H4 (cell line): Measurements from ENCODE around the gene TEX51. TPM values are rescaled to one million over a fixed set of nuclear protein-coding genes. Genes with fewer than 3 reads are reported as not detected.

ENCODE experiments used
- DNase-seq: peaks from one replicate; pipeline ENCODE4 v3.0.0-alpha.2; 2015; ENCODE audit warnings: low spot score
- total RNA-seq: library from RNA; depleted of rRNA; stranded (reverse); fragments of >200 nt; shearing (Covaris generic); gene quantifications from 2 replicates; pipeline ENCODE4 v1.2.3, GENCODE V29; 2014

TEX51 gene
- total RNA-seq, 1 experiment from 2014 or later: not detected

DNA sequence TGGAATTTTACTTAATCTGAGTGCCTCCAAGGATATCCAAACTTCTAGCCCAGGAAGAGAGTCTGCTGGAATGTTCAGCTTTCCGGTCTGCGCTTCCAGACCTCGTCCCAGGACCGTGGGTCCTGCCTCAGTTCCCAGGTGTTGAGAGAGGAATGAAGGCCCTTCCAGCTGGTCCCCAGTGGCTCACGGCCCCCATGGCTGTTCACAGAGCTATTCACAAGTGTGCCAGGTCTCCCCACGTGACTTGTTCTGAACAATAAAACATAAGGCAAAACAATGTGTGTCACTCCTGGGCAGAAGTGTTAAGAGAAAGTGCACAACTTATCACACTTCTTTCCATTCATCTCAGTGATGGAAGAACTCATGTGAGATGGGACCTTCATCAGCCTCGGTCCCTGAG lies 20.1 kb upstream of the TEX51 start:
- no peak for DNase-seq

DNA sequence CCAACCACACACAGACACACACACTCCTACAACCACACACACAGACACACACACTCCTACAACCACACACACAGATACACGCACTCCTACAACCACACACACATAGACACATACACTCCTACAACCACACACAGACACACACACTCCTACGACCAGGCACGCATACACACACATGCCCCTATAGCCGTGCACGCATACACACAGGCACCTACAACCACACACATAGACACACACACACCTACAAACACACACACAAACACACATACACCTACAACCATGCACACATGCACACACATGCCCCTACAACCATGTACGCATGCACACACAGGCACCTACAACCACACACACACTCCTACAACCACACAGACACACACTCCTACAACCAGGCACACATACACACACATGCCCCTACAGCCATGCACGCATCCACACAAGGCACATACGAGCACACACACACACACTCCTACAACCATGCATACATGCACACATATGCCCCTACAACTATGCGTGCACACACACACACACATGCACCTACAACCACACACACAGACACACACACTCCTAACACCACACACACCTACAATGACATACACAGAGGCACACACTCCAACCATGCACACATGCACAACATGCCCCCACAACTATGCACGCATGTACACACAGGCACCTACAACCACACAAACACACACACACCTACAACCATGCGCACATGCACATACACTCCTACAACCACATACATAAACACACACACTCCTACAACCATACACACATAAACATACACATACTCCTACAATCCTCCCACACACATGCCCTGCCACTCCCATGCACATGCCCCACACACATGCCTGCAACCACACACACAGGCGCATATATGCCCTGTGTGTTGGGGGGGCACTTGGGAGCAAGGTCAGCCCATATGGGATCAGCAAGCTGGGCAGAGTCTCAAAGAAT lies 19.1 kb upstream of the TEX51 start:
- DNase-seq: no peak

DNA sequence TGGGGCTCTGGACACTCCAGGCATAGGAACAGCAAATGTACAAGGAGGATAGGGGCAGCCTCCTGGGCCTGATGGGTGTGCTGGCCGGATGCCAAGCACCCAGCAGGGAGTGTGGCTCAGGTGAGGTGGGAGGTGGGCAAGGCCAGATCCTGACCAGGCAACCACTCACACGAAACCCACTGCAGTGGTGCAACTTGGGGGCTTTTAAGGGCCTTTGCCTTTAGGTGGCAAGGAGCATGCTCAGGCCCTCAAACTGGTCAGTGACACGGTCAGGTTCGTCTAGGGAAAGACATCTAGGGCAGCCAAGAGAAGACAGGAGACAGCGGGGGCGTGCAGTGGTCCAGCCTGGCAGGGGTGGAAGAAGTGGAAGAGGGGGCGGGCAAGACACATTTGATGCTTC lies 18.4 kb upstream of the TEX51 start:
- no peak for DNase-seq

DNA sequence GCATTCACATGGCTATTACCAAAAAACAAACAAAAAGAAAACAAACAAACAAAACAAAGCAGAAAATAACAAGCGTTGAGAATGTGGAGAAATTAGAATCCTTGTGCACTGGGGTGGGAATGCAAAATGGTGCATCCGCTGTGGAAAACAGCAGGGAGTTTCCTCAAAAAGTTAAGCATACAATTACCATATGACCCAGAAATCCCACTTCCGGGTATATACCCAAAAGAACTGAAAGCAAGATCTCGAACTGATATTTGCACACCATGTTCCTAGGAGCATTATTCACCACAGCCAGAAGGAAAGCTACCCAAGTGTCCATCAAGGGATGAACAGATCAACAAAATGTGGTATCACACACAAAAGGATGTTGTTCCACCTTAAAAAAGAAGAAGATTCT lies 17.9 kb upstream of the TEX51 start:
- DNase-seq: no peak

DNA sequence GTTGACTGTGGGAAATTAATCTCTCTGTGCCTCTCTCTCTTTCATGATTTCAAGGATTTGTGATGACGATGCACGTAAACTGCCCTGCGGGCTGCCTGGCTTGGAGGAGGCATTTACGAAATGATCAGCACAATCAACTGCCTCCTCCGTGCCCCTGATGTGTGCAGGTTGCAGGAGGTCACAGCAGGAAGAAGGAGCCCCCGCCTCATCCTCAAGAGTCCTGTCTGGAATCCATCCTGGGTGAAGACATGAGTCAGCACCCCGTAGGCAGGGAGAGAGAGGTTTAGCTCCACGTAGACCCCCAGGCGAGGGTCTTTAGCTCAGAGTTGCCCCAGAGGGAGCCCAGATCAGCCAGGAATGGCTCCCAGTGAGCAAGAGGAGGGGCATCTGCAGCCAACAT lies 17.1 kb upstream of the TEX51 start:
- DNase-seq: no peak

DNA sequence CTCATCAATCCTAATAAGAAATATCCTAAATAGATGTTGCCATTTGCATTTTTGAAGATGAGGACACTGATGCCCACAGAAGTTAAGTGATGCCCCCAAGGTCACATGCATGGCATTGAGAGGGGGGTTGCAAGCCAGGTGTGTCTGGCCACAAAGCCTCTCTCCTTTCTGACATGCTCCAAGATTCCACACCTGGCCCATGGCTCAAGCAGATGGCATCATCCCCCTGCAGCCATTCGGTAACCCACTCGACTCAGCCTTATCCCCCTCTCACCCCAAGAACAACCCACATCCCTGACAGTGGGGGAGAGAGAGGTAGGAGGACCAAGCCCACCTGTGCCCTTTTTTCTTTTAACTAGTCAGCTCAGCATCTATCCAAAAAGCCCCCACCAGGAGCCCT lies 16.5 kb upstream of the TEX51 start:
- no peak for DNase-seq

DNA sequence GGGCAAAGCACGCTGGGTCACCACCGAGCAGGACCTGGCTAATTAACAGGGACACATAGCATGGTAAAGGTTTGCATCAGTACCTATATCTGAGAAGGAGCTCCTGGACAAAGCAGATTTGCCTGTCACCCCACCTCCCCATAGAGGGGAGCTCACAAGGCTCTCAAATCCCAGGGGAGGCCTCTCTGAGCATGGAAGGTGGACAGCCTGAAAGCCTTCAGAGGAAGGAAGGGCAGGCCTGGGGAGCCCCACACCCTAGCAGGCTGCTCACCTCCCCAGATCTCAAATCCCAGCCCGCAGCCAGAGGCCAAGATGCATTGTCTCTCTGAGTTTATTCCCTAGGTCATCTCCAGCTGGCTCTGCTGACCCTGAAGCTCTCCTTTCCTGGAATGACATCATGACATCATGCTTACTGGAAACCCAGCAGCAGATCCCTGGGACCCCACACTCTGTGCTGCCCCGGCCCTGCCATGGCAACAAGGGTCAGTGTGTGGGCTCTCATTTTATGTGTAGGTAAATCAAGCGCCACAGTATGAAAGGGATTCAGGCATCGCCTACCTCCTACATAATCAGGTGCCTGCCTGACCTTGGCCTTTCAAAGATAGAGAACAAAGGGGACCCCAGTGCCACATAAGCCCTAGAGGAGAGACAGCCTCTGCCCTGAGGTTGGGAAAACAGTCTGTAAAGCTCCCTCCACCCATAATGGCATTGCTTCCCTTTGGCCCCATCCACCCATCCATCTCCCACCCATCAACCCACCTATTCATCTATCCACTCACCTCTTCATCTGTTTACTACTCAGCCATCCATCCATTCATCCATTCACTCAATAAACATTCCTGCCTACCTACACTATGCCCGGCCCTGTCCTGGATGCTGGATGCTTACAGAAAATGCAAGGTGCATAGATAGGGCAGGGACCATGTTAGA lies 15.7 kb upstream of the TEX51 start:
- DNase-seq: no peak

DNA sequence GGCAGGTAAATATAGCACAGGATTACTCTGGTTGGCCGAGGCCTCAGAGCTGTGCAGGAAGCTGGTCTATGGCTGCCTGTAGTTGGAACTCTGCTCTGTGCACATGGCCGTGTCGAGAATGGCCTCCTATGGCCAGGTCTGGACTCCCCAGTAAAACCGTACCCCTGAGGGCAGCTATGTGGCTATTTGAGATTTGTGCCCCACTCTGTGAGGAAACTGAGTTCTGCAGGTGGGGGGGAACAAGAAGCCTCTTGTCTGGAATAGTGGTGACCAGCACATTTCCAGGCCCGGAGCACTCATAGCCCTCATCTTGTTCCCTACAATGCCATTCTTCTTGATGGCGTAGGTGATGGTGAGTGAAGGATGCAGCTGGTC lies 15.0 kb upstream of the TEX51 start:
- DNase-seq: no peak

DNA sequence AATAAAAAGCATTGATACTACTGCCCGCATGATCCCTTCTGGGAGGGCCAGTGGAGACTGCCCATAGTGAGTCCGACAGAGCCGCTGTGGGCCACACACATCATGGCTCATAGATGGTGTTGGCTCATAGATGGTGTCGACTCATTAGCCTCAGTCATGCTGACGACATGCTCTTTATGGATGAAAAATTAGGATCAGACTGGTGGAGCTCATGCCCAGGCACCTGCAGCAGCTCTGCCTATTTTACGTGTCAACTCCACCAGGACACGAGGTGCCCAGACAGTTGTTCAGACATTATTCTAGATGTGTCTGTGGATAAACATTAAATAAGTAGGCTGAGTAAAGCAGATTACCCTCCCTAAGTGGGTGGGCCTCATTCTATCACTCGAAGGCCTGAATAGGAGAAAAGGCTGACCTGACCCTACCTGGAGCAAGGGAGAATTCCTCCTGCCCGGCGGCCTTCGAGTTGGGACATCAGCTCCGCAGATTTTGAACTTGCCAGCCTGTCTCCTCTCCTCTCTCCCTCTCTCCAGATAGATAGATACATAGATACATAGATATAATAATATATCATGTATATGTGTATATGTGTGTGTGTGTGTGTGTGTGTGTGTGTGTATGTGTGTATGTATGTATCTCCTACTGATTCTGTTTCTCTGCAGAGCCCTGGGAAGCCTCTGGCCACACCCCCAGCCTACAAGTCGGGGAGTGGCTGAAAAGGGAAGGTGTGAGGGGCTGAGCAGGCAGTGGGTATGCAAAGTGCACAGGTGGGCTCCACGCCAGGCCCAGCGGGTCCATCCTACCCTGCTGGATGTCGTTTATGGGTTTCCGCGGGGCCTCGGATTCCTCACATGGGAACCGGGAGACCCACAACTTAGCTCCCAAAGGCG lies 13.6 kb upstream of the TEX51 start:
- DNase-seq: no peak

DNA sequence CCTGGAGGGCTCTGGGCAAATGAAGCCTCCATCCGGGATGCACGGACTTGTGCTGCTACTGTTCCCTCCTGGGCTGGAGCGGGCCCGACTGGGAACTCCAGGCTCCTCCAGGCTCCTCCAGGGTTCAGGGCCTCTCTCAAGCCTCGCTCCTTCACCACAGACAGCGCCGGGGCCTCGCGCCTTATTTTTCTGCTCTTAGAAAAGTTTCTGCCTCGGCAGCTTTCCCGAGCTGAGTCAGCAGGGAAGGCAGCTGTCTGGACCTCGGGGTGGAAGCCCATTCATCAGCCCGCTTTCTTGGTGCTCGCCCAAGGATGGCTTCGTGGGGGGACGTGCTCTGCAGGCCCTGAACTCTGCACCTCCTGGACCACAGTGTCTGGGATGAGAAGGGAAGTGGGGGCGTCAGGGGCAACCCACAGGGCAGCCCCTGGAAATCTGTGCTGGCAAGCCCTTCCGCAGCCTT lies 12.9 kb upstream of the TEX51 start:
- DNase-seq: no peak

DNA sequence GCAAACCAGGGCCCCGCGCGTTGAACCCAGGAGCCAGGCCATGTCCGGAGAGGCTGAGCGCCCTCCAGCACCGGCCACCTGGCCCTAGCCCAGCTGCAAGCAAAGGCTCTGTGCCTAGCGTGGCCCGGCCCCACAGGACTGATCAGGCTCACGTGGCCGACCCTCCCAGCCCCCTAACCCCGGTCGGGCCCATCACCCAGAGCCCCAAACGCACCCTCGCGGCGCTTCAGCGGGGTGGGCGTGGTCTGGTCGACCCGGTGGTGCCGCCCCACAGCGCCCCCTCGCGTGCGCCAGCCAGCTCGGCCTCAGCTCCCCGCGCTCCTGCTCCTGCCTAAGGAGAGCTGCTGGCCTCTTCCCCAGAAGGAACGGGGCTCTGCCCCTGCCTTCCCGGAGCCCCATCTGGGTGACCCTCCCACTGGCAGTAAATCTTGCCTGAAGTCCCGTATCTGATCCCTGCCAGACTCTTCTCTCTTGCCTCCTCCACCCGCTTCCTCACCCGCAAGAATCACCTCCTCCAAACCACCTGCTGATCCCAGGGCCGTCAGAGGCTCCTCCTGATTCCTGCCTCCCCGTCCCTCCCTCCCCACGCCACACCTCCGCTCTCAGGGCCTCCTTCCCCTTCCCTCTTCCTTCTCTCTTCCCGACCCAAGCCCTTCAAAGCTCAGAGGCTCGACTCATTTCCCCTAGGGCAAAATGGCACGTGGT lies 12.3 kb upstream of the TEX51 start:
- DNase-seq: no peak

DNA sequence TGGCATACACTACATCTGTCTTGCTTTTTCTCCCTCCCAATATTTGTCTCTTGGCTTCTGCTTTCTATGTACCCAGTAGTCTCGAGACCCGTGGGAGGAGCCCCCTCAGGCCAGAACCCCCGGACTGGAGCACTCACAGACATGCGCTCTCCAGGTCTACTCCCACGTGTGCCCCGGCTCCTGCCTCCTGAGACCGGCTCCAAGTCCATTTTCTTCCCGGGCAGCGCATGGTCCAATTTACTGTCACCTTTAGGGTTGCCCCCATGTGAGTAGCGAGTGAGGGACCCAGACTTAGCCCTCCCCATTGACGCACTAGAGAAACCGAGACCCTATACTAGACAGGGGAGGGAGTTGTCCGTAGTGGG lies 11.8 kb upstream of the TEX51 start:
- DNase-seq: no peak

DNA sequence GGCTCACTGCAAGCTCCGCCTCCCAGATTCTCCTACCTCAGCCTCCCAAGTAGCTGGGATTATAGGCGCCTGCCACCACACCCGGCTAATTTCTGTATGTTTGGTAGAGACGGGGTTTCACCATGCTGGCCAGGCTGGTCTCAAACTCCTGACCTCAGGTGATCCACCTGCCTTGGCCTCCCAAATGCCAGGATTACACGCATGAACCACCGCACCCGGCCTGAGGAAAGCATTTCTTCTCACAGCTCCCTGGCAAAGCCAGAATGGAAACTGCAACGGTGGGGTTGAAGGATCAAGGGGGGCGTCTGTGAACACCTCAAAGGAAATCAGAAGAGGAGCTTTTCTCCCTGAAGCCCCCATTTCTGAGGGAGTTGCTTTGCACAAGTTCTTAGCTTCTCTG lies 11.2 kb upstream of the TEX51 start:
- no peak for DNase-seq

DNA sequence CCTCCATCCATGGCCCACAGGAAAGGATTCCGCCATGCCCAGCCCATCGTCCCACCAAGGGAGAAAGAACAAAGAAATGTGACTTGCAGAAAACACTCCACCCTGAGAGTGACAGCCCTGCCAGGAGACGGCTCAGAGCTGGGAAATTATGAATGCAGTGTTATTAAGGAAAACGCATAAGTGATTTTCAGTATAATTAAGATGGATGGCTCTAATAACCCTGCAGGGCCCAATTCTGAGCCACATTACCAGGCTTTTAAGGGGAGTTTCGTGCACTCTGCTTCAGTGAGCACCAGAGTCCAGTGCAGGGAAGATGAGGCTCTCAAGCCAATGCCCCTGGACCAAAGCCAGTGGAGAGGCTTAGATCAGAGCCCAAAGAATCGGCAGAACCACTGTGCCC lies 10.6 kb upstream of the TEX51 start:
- no peak for DNase-seq

DNA sequence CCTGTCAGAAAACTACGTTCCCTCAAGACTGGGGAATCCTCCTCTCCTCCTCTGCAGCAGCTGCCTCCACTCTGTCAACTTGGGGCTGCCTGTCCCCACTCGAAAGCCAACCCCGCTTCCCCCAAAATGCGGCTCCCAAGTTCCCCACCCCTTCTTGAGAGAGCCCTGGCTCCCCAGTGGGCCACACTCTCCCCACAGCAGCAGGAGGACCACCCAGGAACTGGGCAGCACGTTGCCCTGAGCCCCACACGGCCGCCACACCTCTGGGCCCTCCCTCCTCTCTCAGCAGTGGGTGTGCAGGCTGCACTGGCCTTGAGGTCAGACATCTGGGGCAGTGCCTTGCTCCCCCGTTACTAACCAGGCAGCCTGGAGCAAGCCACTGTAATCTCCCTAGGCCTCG lies 9.6 kb upstream of the TEX51 start:
- no peak for DNase-seq

DNA sequence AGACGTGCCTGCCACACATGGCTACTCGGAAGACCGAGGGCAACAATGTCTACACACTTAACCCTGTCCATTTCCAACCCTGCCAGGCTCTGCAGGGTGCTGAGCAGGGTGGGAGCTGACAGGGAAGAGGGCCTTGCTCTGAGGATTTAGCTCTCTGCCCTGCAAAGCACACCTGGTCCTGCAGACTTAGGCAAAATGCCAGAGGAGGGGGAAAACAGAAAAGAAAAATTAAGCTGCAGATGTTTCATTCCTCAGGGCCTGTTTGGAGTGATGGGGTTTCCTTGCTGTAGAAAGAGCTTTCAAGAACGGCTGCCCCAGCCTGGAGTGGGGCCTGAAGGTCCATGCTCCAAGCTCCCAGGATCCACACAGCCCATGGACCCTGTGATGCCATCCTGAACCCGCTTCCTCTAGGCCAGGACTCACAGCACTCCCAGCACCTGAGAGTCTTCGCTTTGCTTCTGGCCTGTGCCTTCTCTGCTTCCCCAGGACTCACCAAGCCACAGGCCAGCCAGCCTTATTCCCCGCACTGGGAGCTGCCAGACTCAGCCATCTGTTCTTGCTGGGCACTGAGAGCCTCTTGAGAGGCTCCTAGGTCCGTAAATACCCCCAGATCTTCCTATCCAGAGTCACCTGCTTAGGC lies 9.1 kb upstream of the TEX51 start:
- DNase-seq: no peak

DNA sequence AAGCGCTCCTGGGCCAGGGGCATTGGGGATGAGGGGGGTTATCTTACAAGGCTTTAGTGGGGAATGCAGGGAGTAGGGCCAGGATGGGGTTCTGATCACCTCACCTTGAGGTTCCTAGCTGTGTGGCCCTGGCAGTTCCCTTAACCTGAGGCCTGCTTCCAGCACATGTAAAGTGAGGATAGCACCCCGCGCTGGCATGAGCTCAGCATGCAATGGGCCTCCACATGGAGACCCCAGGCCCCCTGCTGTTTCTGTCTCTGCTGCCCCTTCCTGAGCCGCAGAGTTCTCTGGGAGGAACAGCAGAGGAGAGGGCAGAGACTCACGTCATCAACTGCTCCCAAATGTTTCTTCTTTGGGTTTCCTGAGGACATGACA lies 8.6 kb upstream of the TEX51 start:
- no peak for DNase-seq

DNA sequence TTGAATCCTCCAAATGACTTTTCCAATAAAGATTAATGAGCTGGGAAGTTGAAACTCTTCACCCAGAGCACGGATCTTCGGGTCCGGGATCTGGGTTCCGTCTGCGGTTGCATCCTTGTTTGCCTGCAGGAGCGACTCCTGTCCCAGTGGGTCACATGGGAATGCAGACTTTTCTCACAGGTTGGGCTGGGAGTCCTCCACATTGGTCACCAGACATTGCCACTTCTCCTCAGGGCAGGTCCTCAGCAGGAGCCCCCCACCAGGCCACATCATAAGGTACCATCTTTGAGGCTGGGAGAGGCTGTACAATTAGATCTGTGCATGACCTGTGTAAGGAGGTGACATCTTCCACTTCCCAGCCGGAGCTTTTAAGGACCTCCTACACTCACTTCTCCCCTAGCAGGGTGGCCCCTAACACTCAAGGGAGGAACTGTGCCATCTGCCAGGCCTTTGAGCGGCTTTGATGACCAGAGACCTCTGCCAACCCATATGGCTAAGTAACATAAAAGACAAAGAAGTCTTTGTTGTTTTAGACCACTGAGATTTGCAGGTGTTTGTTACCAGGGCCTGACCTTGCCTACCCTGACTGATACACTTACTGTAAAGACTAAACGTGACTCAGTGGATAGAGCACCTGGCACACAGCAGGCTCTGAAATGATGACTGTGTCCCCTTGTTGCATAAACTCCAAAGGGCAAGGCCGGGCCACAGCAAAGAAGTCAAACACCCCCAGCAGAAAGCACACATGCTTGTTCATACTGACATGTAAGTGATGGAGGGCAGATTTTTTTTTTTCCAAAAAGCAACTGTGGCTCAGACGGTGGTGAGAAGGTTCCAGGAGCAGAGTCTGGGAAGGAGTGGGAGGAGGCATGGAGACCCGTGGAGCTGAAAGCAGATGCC lies 7.9 kb upstream of the TEX51 start:
- no peak for DNase-seq

DNA sequence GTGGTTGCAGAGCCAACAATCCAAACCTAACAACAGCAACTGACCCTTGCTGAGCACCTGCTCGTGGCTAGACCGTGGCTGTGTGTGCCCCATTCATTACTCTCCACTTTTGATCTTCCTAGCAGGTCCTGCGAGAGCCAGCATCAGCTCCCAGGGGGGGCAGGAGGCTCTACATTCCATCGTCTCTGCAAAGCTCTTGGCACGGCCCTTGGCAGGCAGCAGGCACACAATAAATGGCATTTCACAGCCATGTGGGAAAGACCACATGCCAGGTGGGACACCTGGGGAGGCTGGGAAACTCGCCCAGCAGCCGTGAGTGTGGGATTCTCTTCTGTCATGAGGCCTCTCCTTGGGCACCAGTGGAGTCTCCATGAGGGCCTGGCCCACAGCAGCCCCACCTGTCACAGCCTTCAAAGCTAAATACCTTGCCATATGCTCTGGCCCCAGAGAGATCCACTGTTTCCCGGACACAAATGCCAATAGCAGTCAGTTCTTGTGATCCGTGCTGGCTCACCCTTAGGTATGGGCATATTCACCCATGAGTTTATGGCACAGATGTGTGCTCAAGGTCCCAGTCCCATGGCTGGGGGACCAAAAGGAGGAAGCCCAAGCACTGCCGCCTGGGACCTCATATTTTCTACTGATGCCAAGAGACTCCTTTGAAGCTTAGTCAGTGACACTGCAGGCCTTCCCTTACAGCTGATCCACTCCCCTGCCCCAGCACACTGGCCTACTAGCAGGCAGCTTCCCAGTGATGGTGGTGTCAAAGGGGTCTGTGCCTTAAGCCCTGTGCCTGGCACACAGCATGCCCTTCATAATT lies 6.8 kb upstream of the TEX51 start:
- no peak for DNase-seq
